NCI-H2107 treated with DMSO at 0.1 percent for 48 hours (cell line): Measurements from ENCODE around the gene AMER2.

Experiments
- DNase-seq: peaks from one replicate; lab custom pipeline; 2025; ENCODE audit not compliant: unreplicated experiment; lab: John Stamatoyannopoulos, UW

The AMER2 gene

DNA sequence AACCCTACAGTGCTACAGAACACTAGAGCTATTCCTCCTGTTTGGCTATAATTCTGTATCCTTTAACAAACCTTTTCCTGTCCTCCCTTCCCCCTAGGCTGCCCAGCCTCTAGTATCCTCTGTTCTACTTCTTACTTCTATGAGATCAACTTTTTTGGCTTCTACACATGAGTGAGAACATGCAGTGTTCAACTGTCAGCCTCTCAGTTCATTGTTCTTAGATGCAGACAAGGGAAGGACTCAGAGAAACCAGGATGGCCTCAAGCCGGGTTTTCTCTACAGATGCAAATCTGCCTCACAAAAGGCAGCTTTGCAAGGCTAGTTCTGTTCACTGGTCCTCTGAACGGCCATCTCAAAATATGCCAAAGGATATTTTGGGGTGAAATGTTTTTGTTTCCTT lies 18.4 kb downstream of the AMER2 start:
- DNase-seq, result peak; percentile 51

- DNase-seq, result no peak
These were observed 20.4 kb downstream of the AMER2 start for GRCh38 chr13:25151626-25152195.

DNA sequence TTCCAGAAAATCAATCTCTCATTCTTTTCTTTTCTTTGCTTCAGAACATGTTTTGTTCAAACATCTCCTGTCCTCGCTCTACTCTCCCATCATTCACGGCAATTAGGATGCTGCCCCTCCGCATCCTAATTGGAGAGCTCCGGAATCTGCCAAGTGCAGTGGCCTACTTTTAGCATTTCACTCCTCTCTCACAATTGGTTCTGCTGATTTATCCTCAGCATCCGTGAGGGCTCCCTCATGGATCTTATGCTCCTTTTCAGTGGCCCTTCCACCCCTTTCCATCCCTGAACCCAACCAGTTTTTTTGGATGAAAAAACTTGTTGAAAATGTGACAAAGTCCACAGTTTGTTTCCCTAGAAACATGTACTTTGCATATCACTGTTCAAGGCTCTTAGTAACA lies 22.4 kb downstream of the AMER2 start:
- no peak for DNase-seq

- no peak for DNase-seq
These were observed 23.7 kb downstream of the AMER2 start for GRCh38 chr13:25148402-25148771.

- no peak for DNase-seq
These were observed 24.3 kb downstream of the AMER2 start for GRCh38 chr13:25147638-25148401.

DNA sequence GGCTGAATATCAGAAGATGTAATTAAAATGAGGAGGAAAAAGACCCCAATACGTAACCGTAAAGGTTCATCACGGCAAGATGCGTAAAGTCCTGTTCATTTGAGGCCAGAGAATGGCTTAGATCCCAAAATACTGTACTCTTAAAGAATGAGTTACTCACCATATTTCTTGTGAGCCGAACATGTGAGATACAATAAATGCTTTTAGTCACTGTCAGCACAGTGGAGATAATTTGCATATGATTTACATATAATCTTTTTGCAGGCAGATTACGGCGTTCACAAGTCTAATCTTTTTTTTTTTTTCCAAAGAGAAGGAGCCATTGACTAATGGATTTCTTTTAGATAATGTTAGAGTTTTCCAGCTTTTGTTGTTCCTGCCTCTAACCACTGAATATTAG lies 28.4 kb downstream of the AMER2 start:
- DNase-seq, result no peak

DNA sequence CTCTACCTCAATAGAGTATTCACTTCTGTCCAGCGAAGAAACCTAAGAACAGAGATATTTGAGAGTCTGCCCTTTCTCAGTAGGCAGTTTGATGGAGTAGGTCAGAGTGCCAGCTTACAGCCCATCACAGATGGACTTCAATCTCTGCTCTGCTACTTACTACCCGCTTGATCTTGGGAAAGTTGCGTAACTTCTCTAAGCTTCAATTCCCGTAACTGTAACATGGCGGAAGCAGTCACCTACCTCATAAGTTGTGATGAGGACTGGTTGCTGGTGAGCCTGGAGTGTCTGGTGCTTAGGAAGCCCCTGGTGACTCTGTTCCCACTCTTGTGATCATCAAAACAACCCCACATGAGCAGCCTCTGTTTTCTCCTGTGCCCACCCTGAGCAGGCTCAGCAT lies 31.0 kb downstream of the AMER2 start:
- DNase-seq, result no peak

GRCh38 chr13:25137788-25138115 lies 34.3 kb downstream of the AMER2 start:
- DNase-seq, result no peak

DNA sequence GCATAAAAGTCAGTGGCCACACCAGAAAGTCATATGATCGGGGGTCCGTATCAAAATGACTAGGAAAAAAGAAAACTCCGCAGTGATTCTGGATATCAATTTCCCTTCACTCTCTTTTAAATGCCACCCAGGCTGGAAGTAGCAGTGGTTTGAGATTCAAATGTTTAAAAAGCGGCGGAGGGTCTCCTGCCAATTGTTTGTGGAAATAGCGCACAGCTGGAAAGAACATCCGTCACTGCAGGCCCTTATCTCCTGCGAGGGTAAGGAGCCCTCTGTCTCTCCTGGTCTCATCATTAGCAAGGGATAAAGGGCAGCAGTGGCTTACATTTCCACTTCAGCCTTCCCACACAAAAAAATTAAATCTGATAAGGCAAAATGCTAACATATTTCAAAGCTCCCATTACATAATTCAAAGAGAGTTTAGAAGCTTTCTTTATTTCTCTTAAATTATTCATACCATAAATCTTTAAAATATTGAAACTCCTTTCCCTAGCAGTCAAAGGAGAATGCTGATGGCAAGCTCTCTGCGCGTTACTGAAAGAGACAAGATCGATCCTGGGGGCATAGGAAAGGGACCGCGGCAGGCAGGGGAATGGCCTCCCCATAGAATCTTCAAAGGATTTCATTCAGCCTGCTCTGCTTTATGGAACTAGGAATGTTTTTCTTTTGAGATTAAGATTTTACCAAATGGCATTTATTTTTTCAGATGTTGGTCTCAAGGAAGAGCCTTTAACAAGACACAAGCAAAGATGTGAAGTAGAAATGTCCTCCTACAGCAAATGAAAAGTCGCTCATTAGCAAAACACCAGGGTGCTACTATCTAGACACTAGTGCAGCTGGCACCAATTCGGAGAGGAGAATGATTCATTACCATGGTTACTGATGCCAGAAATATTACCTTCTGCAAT lies 35.0 kb downstream of the AMER2 start:
- no peak for DNase-seq

GRCh38 chr13:25135896-25136295 lies 36.2 kb downstream of the AMER2 start:
- DNase-seq, result no peak

- DNase-seq, result no peak
These were observed 39.2 kb downstream of the AMER2 start for GRCh38 chr13:25132751-25133390.

DNA sequence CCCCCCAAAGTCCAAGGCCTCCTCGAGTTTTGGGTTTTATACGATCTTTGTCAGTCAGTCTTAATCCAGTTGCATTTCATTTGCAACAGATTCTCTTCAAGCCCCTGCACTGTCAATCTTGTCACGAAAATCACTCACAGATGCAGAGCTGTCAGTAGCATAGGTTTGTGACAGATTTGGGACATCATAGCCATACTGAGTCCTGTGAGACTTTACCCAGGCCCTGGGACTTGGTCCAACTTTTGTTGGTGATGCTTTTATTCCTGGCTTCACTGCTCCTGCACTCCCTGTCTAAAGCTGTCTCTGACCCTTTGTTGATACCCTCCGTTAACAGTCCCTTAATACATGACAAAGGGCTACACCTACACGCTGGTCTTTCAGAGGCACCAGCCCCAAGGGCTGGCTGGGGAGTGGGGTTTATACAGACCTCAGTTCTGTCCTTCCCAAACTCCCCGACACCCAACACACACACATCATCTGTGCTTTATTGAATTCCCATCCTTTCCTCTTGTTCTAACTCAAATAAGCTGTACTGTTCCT lies 40.1 kb downstream of the AMER2 start:
- no peak for DNase-seq

DNA sequence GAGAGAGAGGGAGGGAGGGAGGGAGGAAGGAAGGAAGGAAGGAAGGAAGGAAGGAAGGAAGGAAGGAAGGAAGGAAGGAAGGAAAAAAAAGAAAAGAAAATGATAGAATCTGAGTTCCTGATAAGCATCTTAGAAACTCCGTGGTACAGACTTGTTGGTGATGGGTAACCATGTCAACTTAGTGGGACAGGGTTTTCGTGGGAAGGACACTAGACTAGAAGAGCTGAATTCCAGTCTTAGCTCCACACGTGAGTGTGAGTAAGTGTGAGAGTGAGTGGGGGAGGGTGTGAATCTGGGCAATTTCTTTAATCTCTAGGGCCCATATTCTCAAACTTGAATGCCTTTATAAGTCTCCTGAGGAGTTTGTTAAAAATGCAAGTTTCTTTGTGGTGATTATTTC lies 41.1 kb downstream of the AMER2 start:
- no peak for DNase-seq

GRCh38 chr13:25118378-25118905 lies 53.6 kb downstream of the AMER2 start:
- DNase-seq, result no peak

- DNase-seq, result no peak
These were observed 54.8 kb downstream of the AMER2 start for GRCh38 chr13:25117312-25117711.

DNA sequence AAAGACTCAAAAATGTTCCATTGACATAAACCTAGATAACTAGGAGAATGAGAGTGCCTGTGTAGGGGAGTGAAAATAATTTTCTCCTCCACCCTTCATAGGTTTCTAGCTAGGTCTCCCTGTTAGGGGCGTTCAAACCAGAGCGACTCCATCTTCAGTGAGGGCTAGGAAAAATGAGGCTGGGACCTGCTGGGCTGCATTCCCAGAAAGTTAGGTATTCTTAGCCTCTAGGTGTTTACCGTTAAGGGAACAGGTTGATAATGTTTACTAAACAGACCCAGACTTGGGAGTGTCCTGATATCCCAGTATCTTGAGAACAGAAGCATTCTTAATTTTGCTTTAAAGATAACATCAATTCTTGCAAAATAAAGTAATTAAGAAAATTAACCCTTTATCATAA lies 56.0 kb downstream of the AMER2 start:
- no peak for DNase-seq

DNA sequence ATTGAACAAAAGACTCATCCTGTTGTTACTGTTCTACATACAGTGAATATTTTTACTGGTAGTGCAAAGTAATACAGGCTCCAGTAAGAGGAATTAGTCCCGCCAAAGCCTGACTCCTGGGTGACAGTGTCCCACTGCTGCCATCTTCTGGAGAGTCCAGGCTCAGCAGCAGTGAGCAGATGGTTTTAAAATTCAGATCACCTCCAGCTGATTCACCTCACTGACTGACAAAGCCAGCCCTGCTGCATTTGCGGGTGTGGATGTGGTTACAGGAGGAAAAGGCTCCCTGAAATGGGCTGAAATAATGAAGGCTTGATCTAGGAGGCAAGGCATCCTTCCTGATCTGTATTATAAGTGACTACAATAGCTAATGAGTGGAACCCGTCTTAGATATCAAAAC lies 57.9 kb downstream of the AMER2 start:
- DNase-seq, result peak; percentile 88

GRCh38 chr13:25112695-25113255 lies 59.3 kb downstream of the AMER2 start:
- DNase-seq, result no peak
